Measurements from ENCODE around the gene LBX1.

DNA sequence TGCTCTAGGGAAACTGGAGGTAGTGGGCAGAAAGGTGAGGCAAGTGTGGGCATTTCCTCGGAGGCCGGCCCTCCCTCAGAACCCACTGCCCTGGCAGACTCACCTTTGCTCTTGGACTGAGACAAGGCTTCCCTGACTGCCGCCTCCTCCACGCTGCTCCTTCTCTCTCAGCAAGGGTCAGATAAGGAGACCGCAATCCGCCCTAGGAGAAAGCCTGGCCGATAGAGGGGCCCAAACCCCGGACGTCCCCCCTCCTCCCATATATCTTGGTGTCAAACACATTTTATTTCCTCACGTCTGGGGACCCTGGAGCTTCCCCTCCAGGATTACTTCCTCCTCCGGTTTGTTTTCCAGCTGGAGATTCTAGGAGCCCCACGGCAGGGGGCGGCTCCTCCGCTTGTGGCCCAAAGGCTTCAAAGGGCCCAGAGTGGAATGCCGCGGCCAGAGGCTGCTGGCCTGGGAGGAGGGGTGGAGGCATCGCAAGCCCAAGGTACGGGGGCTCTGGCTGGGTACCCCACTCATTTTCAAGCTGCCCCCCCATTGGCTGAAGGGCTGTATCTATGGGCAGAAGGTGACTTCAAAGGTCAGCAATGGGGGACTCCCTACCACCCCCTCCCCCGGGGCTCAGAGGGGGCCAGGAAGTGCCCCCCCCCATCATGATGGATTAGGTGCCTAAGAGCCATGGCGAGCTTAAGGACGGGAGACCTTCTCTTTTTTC, 31.7 kb upstream of the LBX1 start:
- TF ChIP-seq, protein P1, sequence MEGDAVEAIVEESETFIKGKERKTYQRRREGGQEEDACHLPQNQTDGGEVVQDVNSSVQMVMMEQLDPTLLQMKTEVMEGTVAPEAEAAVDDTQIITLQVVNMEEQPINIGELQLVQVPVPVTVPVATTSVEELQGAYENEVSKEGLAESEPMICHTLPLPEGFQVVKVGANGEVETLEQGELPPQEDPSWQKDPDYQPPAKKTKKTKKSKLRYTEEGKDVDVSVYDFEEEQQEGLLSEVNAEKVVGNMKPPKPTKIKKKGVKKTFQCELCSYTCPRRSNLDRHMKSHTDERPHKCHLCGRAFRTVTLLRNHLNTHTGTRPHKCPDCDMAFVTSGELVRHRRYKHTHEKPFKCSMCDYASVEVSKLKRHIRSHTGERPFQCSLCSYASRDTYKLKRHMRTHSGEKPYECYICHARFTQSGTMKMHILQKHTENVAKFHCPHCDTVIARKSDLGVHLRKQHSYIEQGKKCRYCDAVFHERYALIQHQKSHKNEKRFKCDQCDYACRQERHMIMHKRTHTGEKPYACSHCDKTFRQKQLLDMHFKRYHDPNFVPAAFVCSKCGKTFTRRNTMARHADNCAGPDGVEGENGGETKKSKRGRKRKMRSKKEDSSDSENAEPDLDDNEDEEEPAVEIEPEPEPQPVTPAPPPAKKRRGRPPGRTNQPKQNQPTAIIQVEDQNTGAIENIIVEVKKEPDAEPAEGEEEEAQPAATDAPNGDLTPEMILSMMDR (IDR thresholded peaks at IDR 0.05; ENCODE audit: poor library complexity, severe bottlenecking): no peak
- no peak for TF ChIP-seq EZH2 (IDR thresholded peaks at IDR 0.05; ENCODE audit: borderline replicate concordance, insufficient read depth, low read length, poor library complexity, severe bottlenecking)
- TF ChIP-seq RAD21 (conservative IDR thresholded peaks at IDR 0.05): no peak
- TF ChIP-seq, protein P2, sequence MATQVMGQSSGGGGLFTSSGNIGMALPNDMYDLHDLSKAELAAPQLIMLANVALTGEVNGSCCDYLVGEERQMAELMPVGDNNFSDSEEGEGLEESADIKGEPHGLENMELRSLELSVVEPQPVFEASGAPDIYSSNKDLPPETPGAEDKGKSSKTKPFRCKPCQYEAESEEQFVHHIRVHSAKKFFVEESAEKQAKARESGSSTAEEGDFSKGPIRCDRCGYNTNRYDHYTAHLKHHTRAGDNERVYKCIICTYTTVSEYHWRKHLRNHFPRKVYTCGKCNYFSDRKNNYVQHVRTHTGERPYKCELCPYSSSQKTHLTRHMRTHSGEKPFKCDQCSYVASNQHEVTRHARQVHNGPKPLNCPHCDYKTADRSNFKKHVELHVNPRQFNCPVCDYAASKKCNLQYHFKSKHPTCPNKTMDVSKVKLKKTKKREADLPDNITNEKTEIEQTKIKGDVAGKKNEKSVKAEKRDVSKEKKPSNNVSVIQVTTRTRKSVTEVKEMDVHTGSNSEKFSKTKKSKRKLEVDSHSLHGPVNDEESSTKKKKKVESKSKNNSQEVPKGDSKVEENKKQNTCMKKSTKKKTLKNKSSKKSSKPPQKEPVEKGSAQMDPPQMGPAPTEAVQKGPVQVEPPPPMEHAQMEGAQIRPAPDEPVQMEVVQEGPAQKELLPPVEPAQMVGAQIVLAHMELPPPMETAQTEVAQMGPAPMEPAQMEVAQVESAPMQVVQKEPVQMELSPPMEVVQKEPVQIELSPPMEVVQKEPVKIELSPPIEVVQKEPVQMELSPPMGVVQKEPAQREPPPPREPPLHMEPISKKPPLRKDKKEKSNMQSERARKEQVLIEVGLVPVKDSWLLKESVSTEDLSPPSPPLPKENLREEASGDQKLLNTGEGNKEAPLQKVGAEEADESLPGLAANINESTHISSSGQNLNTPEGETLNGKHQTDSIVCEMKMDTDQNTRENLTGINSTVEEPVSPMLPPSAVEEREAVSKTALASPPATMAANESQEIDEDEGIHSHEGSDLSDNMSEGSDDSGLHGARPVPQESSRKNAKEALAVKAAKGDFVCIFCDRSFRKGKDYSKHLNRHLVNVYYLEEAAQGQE (IDR thresholded peaks at IDR 0.05; ENCODE audit: borderline replicate concordance): no peak
- no peak for TF ChIP-seq TAF1 (IDR thresholded peaks at IDR 0.05; ENCODE audit: low read depth)
- TF ChIP-seq MXI1 (conservative IDR thresholded peaks at IDR 0.05; ENCODE audit: poor library complexity, severe bottlenecking): no peak
